Measurements from ENCODE around the gene PARD3B. TPM values are rescaled to one million over a fixed set of nuclear protein-coding genes. Genes with fewer than 3 reads are reported as not detected.
A peak's percentile ranks its signal among the peaks of the same experiment; 100 is the strongest.

PARD3B gene
- total and polyA plus RNA-seq, 7 donors, result 3.2 to 64.0 (median 42.5) TPM

GRCh38 chr2:204652063-204652462 lies 106.8 kb downstream of the PARD3B start:
- intact Hi-C loops (cut with DNase I), result no loop called here
- no peak for DNase-seq
- no peaks in the 10 kb centered on the region for H3K27me3 ChIP-seq
- peaks cover 0 to 21% (median 14%) of the 10 kb centered on the region in 4 donors for H3K4me1 ChIP-seq
- no peak overlapping the region for H3K4me3 ChIP-seq
- 91 to 96% methylated on average over 4 of the region's 4 CpGs for WGBS, 2 donors
- peaks cover 0 to 6% (median 0%) of the 10 kb centered on the region in 4 donors for H3K9me3 ChIP-seq
- TF ChIP-seq POLR2A (IDR thresholded peaks at IDR 0.05) (no peak), EP300 (IDR thresholded peaks at IDR 0.05) (no peak), POLR2AphosphoS5 (IDR thresholded peaks at IDR 0.05) (no peak), CTCF (IDR thresholded peaks at IDR 0.05) (no peak)
- no peaks in the 10 kb centered on the region for H3K36me3 ChIP-seq
- H3K27ac ChIP-seq, result no peak overlapping the region

- 84 to 88% methylated on average over 1 of the region's 1 CpG for WGBS, 2 donors
- peaks cover 0 to 6% (median 0%) of the 10 kb centered on the region in 4 donors for H3K9me3 ChIP-seq
- intact Hi-C loops (cut with DNase I), result no loop called here
- peaks cover 0 to 21% (median 14%) of the 10 kb centered on the region in 4 donors for H3K4me1 ChIP-seq
- no peak for DNase-seq
- H3K4me3 ChIP-seq, result no peak overlapping the region
- no peak overlapping the region for H3K27ac ChIP-seq
- H3K36me3 ChIP-seq, result no peaks in the 10 kb centered on the region
- no peaks in the 10 kb centered on the region for H3K27me3 ChIP-seq
- TF ChIP-seq EP300 (IDR thresholded peaks at IDR 0.05), result no peak
- no peak for TF ChIP-seq POLR2A (IDR thresholded peaks at IDR 0.05)
- TF ChIP-seq CTCF (IDR thresholded peaks at IDR 0.05), result no peak
- TF ChIP-seq POLR2AphosphoS5 (IDR thresholded peaks at IDR 0.05), result no peak
These were observed 109.4 kb downstream of the PARD3B start for GRCh38 chr2:204654669-204655068.

- TF ChIP-seq POLR2AphosphoS5 (IDR thresholded peaks at IDR 0.05) (peak in 1 of 4 donors; percentile 6), CTCF (IDR thresholded peaks at IDR 0.05) (no peak)
- WGBS, 2 donors, result 93 to 95% methylated on average over 2 of the region's 2 CpGs
These were observed 109.8 kb downstream of the PARD3B start for GRCh38 chr2:204655101-204655500.

GRCh38 chr2:204655626-204656025 lies 110.4 kb downstream of the PARD3B start:
- no peaks in the 10 kb centered on the region for H3K36me3 ChIP-seq
- H3K27me3 ChIP-seq, result no peaks in the 10 kb centered on the region
- H3K4me1 ChIP-seq, result peaks cover 0 to 21% (median 14%) of the 10 kb centered on the region in 4 donors
- WGBS, 2 donors, result 83 to 86% methylated on average over 3 of the region's 3 CpGs
- intact Hi-C loops (cut with DNase I), result no loop called here
- H3K4me3 ChIP-seq, result no peak overlapping the region
- peaks cover 0 to 6% (median 0%) of the 10 kb centered on the region in 4 donors for H3K9me3 ChIP-seq
- no peak for DNase-seq
- H3K27ac ChIP-seq, result no peak overlapping the region
- TF ChIP-seq CTCF (IDR thresholded peaks at IDR 0.05), result no peak
- TF ChIP-seq POLR2AphosphoS5 (IDR thresholded peaks at IDR 0.05), result no peak

More at GRCh38 chr2:204655101-204655500, 109.8 kb downstream of the PARD3B start:
- no peak overlapping the region for H3K4me3 ChIP-seq
- H3K27me3 ChIP-seq, result no peaks in the 10 kb centered on the region
- peaks cover 0 to 6% (median 0%) of the 10 kb centered on the region in 4 donors for H3K9me3 ChIP-seq
- no peak for DNase-seq
- no peaks in the 10 kb centered on the region for H3K36me3 ChIP-seq
- intact Hi-C loops (cut with DNase I), result no loop called here
- H3K27ac ChIP-seq, result no peak overlapping the region
- H3K4me1 ChIP-seq, result peaks cover 0 to 21% (median 14%) of the 10 kb centered on the region in 4 donors

- WGBS, 2 donors, result 97 to 98% methylated on average over 1 of the region's 1 CpG
- peaks cover 0 to 21% (median 14%) of the 10 kb centered on the region in 4 donors for H3K4me1 ChIP-seq
- TF ChIP-seq CTCF (IDR thresholded peaks at IDR 0.05) (no peak), EP300 (IDR thresholded peaks at IDR 0.05) (no peak), POLR2AphosphoS5 (IDR thresholded peaks at IDR 0.05) (no peak), POLR2A (IDR thresholded peaks at IDR 0.05) (no peak)
- H3K27ac ChIP-seq, result no peak overlapping the region
- peaks cover 0 to 2% (median 0%) of the 10 kb centered on the region in 4 donors for H3K9me3 ChIP-seq
- intact Hi-C loops (cut with DNase I), result no loop called here
- no peak for DNase-seq
- no peak overlapping the region for H3K4me3 ChIP-seq
- no peaks in the 10 kb centered on the region for H3K36me3 ChIP-seq
- H3K27me3 ChIP-seq, result no peaks in the 10 kb centered on the region
These were observed 111.7 kb downstream of the PARD3B start for GRCh38 chr2:204657024-204657423.

Measured in sigmoid colon (tissue), 7 donors.